WTC11 (cell line): ENCODE data around the gene FHAD1. TPM values are rescaled to one million over a fixed set of nuclear protein-coding genes. Genes with fewer than 3 reads are reported as not detected.

Source experiments
- ATAC-seq: fragments of 200-7000 bp; cut with Tn5 transposase; 2 replicates; pipeline ENCODE4 v1.10.0; 2021; ENCODE audit warnings: mild to moderate bottlenecking, moderate library complexity
- CTCF ChIA-PET: fragments of 300-600 bp; sonication (Branson Sonifier 250); formaldehyde crosslinking; loops from one replicate; lab custom pipeline; 2021; ENCODE audit warnings: antibody characterized with exemption; lab: Charles Lee
- POLR2A ChIA-PET: fragments of 350-600 bp; sonication (Branson Sonifier 250); formaldehyde crosslinking; loops from one replicate; lab custom pipeline; 2021; ENCODE audit warnings: antibody characterized with exemption; lab: Charles Lee
- DNase-seq: peaks from one replicate; pipeline ENCODE4 v3.0.0; 2021; ENCODE audit warnings: low spot score
- H3K27ac Mint-ChIP-seq: 2 replicates; pipeline ENCODE4 v1.8.0; 2021; ENCODE audit warnings: mixed read lengths
- H3K27me3 Mint-ChIP-seq: 2 replicates; pipeline ENCODE4 v1.8.0; 2021; ENCODE audit warnings: low read depth, mild to moderate bottlenecking, moderate library complexity, mixed read lengths
- H3K36me3 Mint-ChIP-seq: 2 replicates; pipeline ENCODE4 v1.8.0; 2021; ENCODE audit warnings: mixed read lengths
- H3K4me1 Mint-ChIP-seq: 2 replicates; pipeline ENCODE4 v1.8.0; 2022; ENCODE audit warnings: mixed read lengths
- H3K4me3 Mint-ChIP-seq: 2 replicates; pipeline ENCODE4 v1.8.0; 2021; ENCODE audit warnings: mild to moderate bottlenecking, moderate library complexity, mixed read lengths
- H3K9me3 Mint-ChIP-seq: 2 replicates; pipeline ENCODE4 v1.8.0; 2021; ENCODE audit warnings: mixed read lengths
- ATF2 ChIP-seq: sonication (generic); formaldehyde crosslinking; IDR thresholded peaks from 2 replicates; pipeline ENCODE4 v1.8.1; 2022; ENCODE audit warnings: low read depth, missing genetic modification reagents, borderline replicate concordance
- CBFB ChIP-seq: sonication (generic); formaldehyde crosslinking; IDR thresholded peaks from 2 replicates; pipeline ENCODE4 v1.8.1; 2022; ENCODE audit warnings: mild to moderate bottlenecking, low read depth, missing genetic modification reagents
- CDX4 ChIP-seq: fragments of 250-450 bp; sonication (Bioruptor Pico); IDR thresholded peaks from 2 replicates; pipeline ENCODE4 v1.9.0; 2021; ENCODE audit warnings: moderate library complexity, mild to moderate bottlenecking, inconsistent platforms, borderline replicate concordance
- CTCF ChIP-seq: fragments of 200-600 bp; IDR thresholded peaks from 2 replicates; pipeline ENCODE4 v1.8.0; 2022; ENCODE audit warnings: antibody characterized with exemption
- FOXJ3 ChIP-seq: sonication (generic); formaldehyde crosslinking; IDR thresholded peaks from 2 replicates; pipeline ENCODE4 v1.9.0; 2021; ENCODE audit warnings: missing genetic modification reagents, mild to moderate bottlenecking, borderline replicate concordance
- FOXK1 ChIP-seq: sonication (generic); formaldehyde crosslinking; IDR thresholded peaks from 2 replicates; pipeline ENCODE4 v1.8.0; 2022; ENCODE audit warnings: mild to moderate bottlenecking, moderate library complexity, missing genetic modification reagents
- FOXP1 ChIP-seq: sonication (generic); formaldehyde crosslinking; IDR thresholded peaks from 2 replicates; pipeline ENCODE4 v1.8.0; 2022; ENCODE audit warnings: missing genetic modification reagents, mild to moderate bottlenecking, moderate library complexity, borderline replicate concordance
- IRF2 ChIP-seq: sonication (generic); formaldehyde crosslinking; IDR thresholded peaks from 2 replicates; pipeline ENCODE4 v1.8.0; 2022; ENCODE audit warnings: low read depth, missing genetic modification reagents, borderline replicate concordance
- MAX ChIP-seq: sonication (generic); formaldehyde crosslinking; IDR thresholded peaks from 2 replicates; pipeline ENCODE4 v1.8.0; 2022; ENCODE audit warnings: mild to moderate bottlenecking, missing genetic modification reagents
- MYBL2 ChIP-seq: sonication (generic); formaldehyde crosslinking; IDR thresholded peaks from 2 replicates; pipeline ENCODE4 v1.8.1; 2023; ENCODE audit warnings: mild to moderate bottlenecking, moderate library complexity, missing genetic modification reagents
- PREB ChIP-seq: sonication (generic); formaldehyde crosslinking; IDR thresholded peaks from 2 replicates; pipeline ENCODE4 v1.8.1; 2022; ENCODE audit warnings: mild to moderate bottlenecking, missing genetic modification reagents, moderate library complexity, borderline replicate concordance
- RORB ChIP-seq: fragments of 250-450 bp; sonication (Bioruptor Pico); IDR thresholded peaks from 2 replicates; pipeline ENCODE4 v1.9.0; 2021; ENCODE audit warnings: mild to moderate bottlenecking
- TEAD4 ChIP-seq: sonication (generic); formaldehyde crosslinking; IDR thresholded peaks from 2 replicates; pipeline ENCODE4 v1.8.0; 2022; ENCODE audit warnings: mild to moderate bottlenecking, missing genetic modification reagents
- ZMAT4 ChIP-seq: fragments of 250-450 bp; sonication (Bioruptor Pico); IDR thresholded peaks from 2 replicates; pipeline ENCODE4 v1.9.0; 2021; ENCODE audit warnings: mild to moderate bottlenecking
- ZNF121 ChIP-seq: sonication (generic); formaldehyde crosslinking; IDR thresholded peaks from 2 replicates; pipeline ENCODE4 v1.8.0; 2023; ENCODE audit warnings: missing genetic modification reagents
- ZNF219 ChIP-seq: sonication (generic); formaldehyde crosslinking; IDR thresholded peaks from 2 replicates; pipeline ENCODE4 v1.8.0; 2023; ENCODE audit warnings: missing genetic modification reagents, mild to moderate bottlenecking, borderline replicate concordance
- ZNF281 ChIP-seq: sonication (generic); formaldehyde crosslinking; IDR thresholded peaks from 2 replicates; pipeline ENCODE4 v1.8.0; 2023; ENCODE audit warnings: mild to moderate bottlenecking, missing genetic modification reagents
- ZNF671 ChIP-seq: fragments of 250-450 bp; sonication (Bioruptor Pico); IDR thresholded peaks from 2 replicates; pipeline ENCODE4 v1.8.0; 2021; ENCODE audit warnings: mild to moderate bottlenecking
- ZSCAN18 ChIP-seq: fragments of 250-450 bp; sonication (Bioruptor Pico); IDR thresholded peaks from 2 replicates; pipeline ENCODE4 v2.1.2; 2022; ENCODE audit warnings: mild to moderate bottlenecking, moderate library complexity
- total RNA-seq: library from RNA; stranded (reverse); gene quantifications from 3 replicates; pipeline ENCODE4 v1.2.3, GENCODE V29; 2021

The FHAD1 gene
- total RNA-seq, 1 experiment from 2014 or later, result 3.0 TPM

GRCh38 chr1:15414445-15414983 is 167.5 kb downstream of the FHAD1 start:
- POLR2A ChIA-PET, result no interaction called here
- CTCF ChIA-PET, result interaction anchor here (1.0 to 1.5 kb wide), 3 partner anchors 17 to 91 kb away, joined by 3 to 10 read pairs (median 7); no protein-coding TSS in a partner anchor
- no peak for DNase-seq

GRCh38 chr1:15417059-15417934 is 170.3 kb downstream of the FHAD1 start:
- peaks cover 5% of the 10 kb centered on the region; the same call in 1 of the 2 replicates for H3K4me1 Mint-ChIP-seq
- DNase-seq (no peak), ATAC-seq (no peak)
- CTCF ChIA-PET, result interaction anchor here (0.6 to 1.3 kb wide), 2 partner anchors 14 to 1203 kb away, joined by 3 to 5 read pairs; no protein-coding TSS in a partner anchor
- no peak overlapping the region for H3K4me3 Mint-ChIP-seq
- H3K27me3 Mint-ChIP-seq, result peaks cover under 1% of the 10 kb centered on the region; the same call in 1 of the 2 replicates
- H3K9me3 Mint-ChIP-seq, result peaks cover 5% of the 10 kb centered on the region
- no peak overlapping the region for H3K27ac Mint-ChIP-seq
- peaks cover 7% of the 10 kb centered on the region for H3K36me3 Mint-ChIP-seq
- POLR2A ChIA-PET, result no interaction called here
- no peak for TF ChIP-seq ZMAT4 (CRISPR knock-in tag)
- TF ChIP-seq FOXJ3 (CRISPR knock-in tag), result no peak
- no peak for TF ChIP-seq TEAD4 (CRISPR knock-in tag)
- no peak for TF ChIP-seq MAX (CRISPR knock-in tag)
- no peak for TF ChIP-seq ZSCAN18 (CRISPR knock-in tag)
- no peak for TF ChIP-seq MYBL2 (CRISPR knock-in tag)
- no peak for TF ChIP-seq ZNF121 (CRISPR knock-in tag)
- TF ChIP-seq ZNF671, result no peak
- no peak for TF ChIP-seq ZNF281 (CRISPR knock-in tag)
- TF ChIP-seq IRF2 (CRISPR knock-in tag), result no peak

More at GRCh38 chr1:15414445-15414983, 167.5 kb downstream of the FHAD1 start:
- no peak for TF ChIP-seq FOXK1
- TF ChIP-seq CBFB, result no peak
- no peak for TF ChIP-seq FOXP1 (CRISPR knock-in tag)
- no peak for TF ChIP-seq ATF2 (CRISPR knock-in tag)
- TF ChIP-seq ZNF219 (CRISPR knock-in tag), result no peak
- no peak for TF ChIP-seq PREB (CRISPR knock-in tag)
- no peak for TF ChIP-seq CDX4 (CRISPR knock-in tag)
- no peak for TF ChIP-seq CTCF
- TF ChIP-seq RORB, result no peak
- Mint-ChIP-seq H3K27me3 (peaks cover 22% of the 10 kb centered on the region), H3K4me1 (peaks cover 19% of the 10 kb centered on the region), H3K36me3 (no peaks in the 10 kb centered on the region), H3K9me3 (no peaks in the 10 kb centered on the region), H3K27ac (no peak overlapping the region), H3K4me3 (no peak overlapping the region)
- ATAC-seq, result no peak
